ENCODE measurements around the gene FGG.

FGG gene

DNA sequence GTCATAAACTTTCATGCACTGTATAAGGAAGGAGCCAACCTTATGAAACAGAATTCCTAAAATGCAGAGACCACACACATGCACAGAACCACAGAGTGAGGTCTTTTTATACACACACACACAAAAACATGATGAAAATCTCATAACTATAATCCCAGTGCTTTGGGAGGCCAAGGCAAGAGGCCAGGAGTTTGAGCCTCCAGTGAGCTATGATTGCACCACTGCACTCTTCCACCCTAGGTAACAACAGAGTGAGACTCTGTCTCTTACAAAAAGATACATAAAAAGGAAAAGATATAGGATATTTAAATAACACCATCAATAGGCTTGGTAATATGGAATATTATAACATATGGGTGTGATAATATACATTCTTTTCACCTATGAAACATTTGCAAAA is 32.5 kb downstream of the FGG start:
- Histone ChIP-seq H3K4me3 (ENCODE audit: low read length) (no peak overlapping the region), H3K27me3 (ENCODE audit: control insufficient read depth, insufficient read depth, low read length) (no peaks in the 10 kb centered on the region), H3K9ac (ENCODE audit: low read length) (no peak overlapping the region), H3K4me1 (ENCODE audit: control insufficient read depth, low read depth, low read length) (no peaks in the 10 kb centered on the region), H3K36me3 (ENCODE audit: control insufficient read depth, low read depth, low read length) (no peaks in the 10 kb centered on the region), H3K27ac (ENCODE audit: low read length) (no peak overlapping the region), H3K9me3 (ENCODE audit: control insufficient read depth, low read depth, low read length) (no peaks in the 10 kb centered on the region)

DNA sequence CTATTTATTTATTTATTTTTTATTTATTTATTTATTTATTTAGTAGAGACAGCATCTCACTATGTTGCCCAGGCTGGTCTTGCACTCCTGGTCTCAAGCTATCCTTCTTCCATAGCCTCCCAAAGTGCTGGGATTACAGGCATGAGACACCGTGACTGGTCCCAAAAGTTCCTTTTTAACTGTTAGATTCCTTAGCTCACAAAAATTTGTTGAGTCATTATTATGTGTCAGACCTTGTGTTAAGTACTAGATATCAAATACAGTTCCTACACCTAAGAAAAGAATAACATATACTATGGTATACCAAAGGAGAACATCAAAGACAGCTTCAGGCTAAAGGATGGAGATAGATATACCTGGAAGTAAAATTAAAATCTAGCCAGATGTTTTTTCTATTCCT is 33.5 kb downstream of the FGG start:
- Histone ChIP-seq H3K27ac (ENCODE audit: low read length) (no peak overlapping the region), H3K9ac (ENCODE audit: low read length) (no peak overlapping the region), H3K4me3 (ENCODE audit: low read length) (no peak overlapping the region)

DNA sequence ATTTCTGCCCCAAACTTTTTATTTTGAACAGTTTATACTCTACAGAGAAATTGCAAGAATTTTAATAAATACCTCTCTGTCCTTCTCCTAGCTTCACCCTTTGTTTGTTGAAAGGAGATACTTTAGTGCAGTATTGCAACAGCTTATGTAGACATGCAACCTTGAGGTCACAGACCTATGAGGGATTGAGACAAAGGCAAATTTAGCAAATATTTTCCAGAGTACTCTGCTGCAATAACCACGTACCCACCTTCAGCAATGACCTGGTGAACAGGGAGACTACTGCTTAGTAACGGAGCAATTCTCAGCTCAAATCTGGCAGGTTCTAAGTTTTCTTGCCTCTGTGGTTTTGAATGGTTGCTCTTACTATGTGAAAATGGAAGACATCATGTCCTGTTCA is 35.1 kb downstream of the FGG start:
- H3K36me3 ChIP-seq (ENCODE audit: control insufficient read depth, low read depth, low read length): no peaks in the 10 kb centered on the region
- H3K4me1 ChIP-seq (ENCODE audit: control insufficient read depth, low read depth, low read length): no peaks in the 10 kb centered on the region
- no peak overlapping the region for H3K27ac ChIP-seq (ENCODE audit: low read length)

More for the DNA sequence above, 33.5 kb downstream of the FGG start:
- H3K9me3 ChIP-seq (ENCODE audit: control insufficient read depth, low read depth, low read length): no peaks in the 10 kb centered on the region
- H3K36me3 ChIP-seq (ENCODE audit: control insufficient read depth, low read depth, low read length): no peaks in the 10 kb centered on the region
- no peaks in the 10 kb centered on the region for H3K4me1 ChIP-seq (ENCODE audit: control insufficient read depth, low read depth, low read length)
- no peaks in the 10 kb centered on the region for H3K27me3 ChIP-seq (ENCODE audit: control insufficient read depth, insufficient read depth, low read length)

DNA sequence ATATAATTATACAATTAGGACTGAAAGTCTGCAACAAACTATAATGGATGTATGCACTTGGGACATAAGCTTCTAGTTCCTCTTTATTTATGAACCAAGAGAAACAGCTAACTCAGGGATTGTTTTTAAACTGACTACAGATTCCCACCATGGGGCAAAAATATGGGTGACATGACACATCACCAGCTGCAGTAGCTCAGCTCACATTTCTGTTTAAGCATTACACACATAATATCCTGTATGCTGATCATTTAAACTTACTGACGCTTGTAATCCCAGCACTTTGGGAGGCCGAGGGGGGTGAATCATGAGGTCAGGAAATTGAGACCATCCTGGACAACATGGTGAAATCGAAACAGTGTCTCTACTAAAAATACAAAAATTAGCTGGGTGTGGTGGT is 38.1 kb downstream of the FGG start:
- no peak overlapping the region for H3K9ac ChIP-seq (ENCODE audit: low read length)
- no peaks in the 10 kb centered on the region for H3K27me3 ChIP-seq (ENCODE audit: control insufficient read depth, insufficient read depth, low read length)
- no peak overlapping the region for H3K27ac ChIP-seq (ENCODE audit: low read length)
- no peaks in the 10 kb centered on the region for H3K9me3 ChIP-seq (ENCODE audit: control insufficient read depth, low read depth, low read length)
- H3K36me3 ChIP-seq (ENCODE audit: control insufficient read depth, low read depth, low read length): no peaks in the 10 kb centered on the region
- no peaks in the 10 kb centered on the region for H3K4me1 ChIP-seq (ENCODE audit: control insufficient read depth, low read depth, low read length)
- no peak overlapping the region for H3K4me3 ChIP-seq (ENCODE audit: low read length)

More for the DNA sequence above, 35.1 kb downstream of the FGG start:
- Histone ChIP-seq H3K27me3 (ENCODE audit: control insufficient read depth, insufficient read depth, low read length) (no peaks in the 10 kb centered on the region), H3K4me3 (ENCODE audit: low read length) (no peak overlapping the region), H3K9ac (ENCODE audit: low read length) (no peak overlapping the region), H3K9me3 (ENCODE audit: control insufficient read depth, low read depth, low read length) (no peaks in the 10 kb centered on the region)

DNA sequence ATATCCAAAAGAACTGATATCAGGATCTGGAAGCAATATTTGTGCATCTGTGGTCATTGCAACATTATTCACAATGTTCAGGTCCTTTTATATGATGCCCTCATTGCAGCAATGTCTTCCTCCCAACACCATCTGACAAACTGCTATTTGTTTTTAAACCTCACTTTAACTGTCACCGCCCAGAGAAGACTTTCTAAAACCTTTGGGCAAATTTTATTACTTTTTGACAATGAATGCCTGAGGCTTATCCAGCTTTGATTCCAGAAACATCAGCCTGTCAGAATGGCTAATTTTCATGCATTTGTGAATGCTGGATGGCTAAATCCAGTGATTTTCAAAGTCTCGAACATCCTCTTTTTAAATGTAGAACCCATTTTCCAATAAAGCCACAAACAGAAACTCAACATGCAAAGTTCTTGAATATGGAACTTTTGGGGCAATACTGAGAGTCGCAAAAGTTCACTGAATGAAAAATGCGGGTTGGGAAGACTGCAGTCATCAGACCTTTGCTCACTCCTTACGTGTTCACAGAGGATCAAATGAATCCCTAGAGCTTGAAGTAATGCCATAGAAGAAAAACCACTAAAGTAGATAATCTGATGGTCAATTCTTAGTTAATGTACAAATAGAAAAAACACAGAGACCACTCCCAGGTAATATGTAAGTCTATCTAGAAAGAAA is 39.1 kb downstream of the FGG start:
- Histone ChIP-seq H3K27me3 (ENCODE audit: control insufficient read depth, insufficient read depth, low read length) (no peaks in the 10 kb centered on the region), H3K36me3 (ENCODE audit: control insufficient read depth, low read depth, low read length) (no peaks in the 10 kb centered on the region), H3K9ac (ENCODE audit: low read length) (no peak overlapping the region), H3K9me3 (ENCODE audit: control insufficient read depth, low read depth, low read length) (no peaks in the 10 kb centered on the region), H3K27ac (ENCODE audit: low read length) (no peak overlapping the region), H3K4me3 (ENCODE audit: low read length) (no peak overlapping the region), H3K4me1 (ENCODE audit: control insufficient read depth, low read depth, low read length) (no peaks in the 10 kb centered on the region)

DNA sequence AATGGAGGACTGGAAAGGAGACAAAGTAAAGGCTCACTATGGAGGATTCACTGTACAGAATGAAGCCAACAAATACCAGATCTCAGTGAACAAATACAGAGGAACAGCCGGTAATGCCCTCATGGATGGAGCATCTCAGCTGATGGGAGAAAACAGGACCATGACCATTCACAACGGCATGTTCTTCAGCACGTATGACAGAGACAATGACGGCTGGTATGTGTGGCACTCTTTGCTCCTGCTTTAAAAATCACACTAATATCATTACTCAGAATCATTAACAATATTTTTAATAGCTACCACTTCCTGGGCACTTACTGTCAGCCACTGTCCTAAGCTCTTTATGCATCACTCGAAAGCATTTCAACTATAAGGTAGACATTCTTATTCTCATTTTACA is 42.9 kb downstream of the FGG start:
- Histone ChIP-seq H3K9ac (ENCODE audit: low read length) (no peak overlapping the region), H3K4me1 (ENCODE audit: control insufficient read depth, low read depth, low read length) (no peaks in the 10 kb centered on the region), H3K4me3 (ENCODE audit: low read length) (no peak overlapping the region), H3K36me3 (ENCODE audit: control insufficient read depth, low read depth, low read length) (no peaks in the 10 kb centered on the region), H3K27ac (ENCODE audit: low read length) (no peak overlapping the region), H3K9me3 (ENCODE audit: control insufficient read depth, low read depth, low read length) (no peaks in the 10 kb centered on the region), H3K27me3 (ENCODE audit: control insufficient read depth, insufficient read depth, low read length) (no peaks in the 10 kb centered on the region)

DNA sequence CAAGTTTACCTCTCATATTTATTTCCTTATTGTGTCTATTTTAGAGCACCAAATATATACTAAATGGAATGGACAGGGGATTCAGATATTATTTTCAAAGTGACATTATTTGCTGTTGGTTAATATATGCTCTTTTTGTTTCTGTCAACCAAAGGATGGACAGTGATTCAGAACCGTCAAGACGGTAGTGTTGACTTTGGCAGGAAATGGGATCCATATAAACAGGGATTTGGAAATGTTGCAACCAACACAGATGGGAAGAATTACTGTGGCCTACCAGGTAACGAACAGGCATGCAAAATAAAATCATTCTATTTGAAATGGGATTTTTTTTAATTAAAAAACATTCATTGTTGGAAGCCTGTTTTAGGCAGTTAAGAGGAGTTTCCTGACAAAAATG is 43.4 kb downstream of the FGG start:
- no peaks in the 10 kb centered on the region for H3K9me3 ChIP-seq (ENCODE audit: control insufficient read depth, low read depth, low read length)
- H3K4me3 ChIP-seq (ENCODE audit: low read length): no peak overlapping the region
- no peak overlapping the region for H3K9ac ChIP-seq (ENCODE audit: low read length)
- no peaks in the 10 kb centered on the region for H3K27me3 ChIP-seq (ENCODE audit: control insufficient read depth, insufficient read depth, low read length)
- H3K36me3 ChIP-seq (ENCODE audit: control insufficient read depth, low read depth, low read length): no peaks in the 10 kb centered on the region
- no peak overlapping the region for H3K27ac ChIP-seq (ENCODE audit: low read length)
- no peaks in the 10 kb centered on the region for H3K4me1 ChIP-seq (ENCODE audit: control insufficient read depth, low read depth, low read length)

DNA sequence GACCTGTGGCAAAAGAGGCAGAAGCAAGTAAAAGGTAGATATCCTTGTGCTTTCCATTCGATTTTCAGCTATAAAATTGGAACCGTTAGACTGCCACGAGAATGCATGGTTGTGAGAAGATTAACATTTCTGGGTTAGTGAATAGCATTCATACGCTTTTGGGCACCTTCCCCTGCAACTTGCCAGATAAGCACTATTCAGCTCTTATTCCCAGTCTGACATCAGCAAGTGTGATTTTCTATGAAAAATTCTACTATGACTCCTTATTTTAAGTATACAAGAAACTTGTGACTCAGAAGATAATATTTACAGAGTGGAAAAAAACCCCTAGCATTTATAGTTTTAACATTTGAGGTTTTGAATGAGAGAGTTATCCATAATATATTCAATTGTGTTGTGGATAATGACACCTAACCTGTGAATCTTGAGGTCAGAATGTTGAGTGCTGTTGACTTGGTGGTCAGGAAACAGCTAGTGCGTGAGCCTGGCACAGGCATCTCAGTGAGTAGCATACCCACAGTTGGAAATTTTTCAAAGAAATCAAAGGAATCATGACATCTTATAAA is 45.7 kb downstream of the FGG start:
- H3K4me1 ChIP-seq (ENCODE audit: control insufficient read depth, low read depth, low read length): no peaks in the 10 kb centered on the region
- no peak overlapping the region for H3K4me3 ChIP-seq (ENCODE audit: low read length)
- no peaks in the 10 kb centered on the region for H3K27me3 ChIP-seq (ENCODE audit: control insufficient read depth, insufficient read depth, low read length)
- H3K9me3 ChIP-seq (ENCODE audit: control insufficient read depth, low read depth, low read length): no peaks in the 10 kb centered on the region
- H3K27ac ChIP-seq (ENCODE audit: low read length): no peak overlapping the region
- H3K9ac ChIP-seq (ENCODE audit: low read length): no peak overlapping the region
- no peaks in the 10 kb centered on the region for H3K36me3 ChIP-seq (ENCODE audit: control insufficient read depth, low read depth, low read length)

DNA sequence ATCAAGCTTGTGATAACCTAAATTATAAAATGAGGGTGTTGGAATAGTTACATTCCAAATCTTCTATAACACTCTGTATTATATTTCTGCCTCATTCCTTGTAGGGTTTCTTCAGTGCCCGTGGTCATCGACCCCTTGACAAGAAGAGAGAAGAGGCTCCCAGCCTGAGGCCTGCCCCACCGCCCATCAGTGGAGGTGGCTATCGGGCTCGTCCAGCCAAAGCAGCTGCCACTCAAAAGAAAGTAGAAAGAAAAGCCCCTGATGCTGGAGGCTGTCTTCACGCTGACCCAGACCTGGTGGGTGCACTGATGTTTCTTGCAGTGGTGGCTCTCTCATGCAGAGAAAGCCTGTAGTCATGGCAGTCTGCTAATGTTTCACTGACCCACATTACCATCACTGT is 46.8 kb downstream of the FGG start:
- H3K36me3 ChIP-seq (ENCODE audit: control insufficient read depth, low read depth, low read length): no peaks in the 10 kb centered on the region
- H3K4me3 ChIP-seq (ENCODE audit: low read length): no peak overlapping the region
- no peaks in the 10 kb centered on the region for H3K4me1 ChIP-seq (ENCODE audit: control insufficient read depth, low read depth, low read length)
- H3K27me3 ChIP-seq (ENCODE audit: control insufficient read depth, insufficient read depth, low read length): no peaks in the 10 kb centered on the region
- no peaks in the 10 kb centered on the region for H3K9me3 ChIP-seq (ENCODE audit: control insufficient read depth, low read depth, low read length)
- H3K9ac ChIP-seq (ENCODE audit: low read length): no peak overlapping the region
- H3K27ac ChIP-seq (ENCODE audit: low read length): no peak overlapping the region

DNA sequence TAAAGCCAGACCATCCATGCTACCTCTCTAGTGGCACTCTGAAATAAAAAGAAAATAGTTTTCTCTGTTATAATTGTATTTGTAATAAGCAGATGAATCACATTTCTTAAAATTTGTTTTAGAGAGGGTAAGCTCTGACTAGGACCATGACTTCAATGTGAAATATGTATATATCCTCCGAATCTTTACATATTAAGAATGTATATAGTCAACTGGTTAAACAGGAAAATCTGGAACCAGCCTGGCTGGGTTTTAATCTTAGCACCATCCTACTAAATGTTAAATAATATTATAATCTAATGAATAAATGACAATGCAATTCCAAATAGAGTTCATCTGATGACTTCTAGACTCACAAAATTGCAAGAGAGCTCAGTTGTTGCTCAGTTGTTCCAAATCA is 48.1 kb downstream of the FGG start:
- no peak overlapping the region for H3K27ac ChIP-seq (ENCODE audit: low read length)
- no peaks in the 10 kb centered on the region for H3K36me3 ChIP-seq (ENCODE audit: control insufficient read depth, low read depth, low read length)
- H3K27me3 ChIP-seq (ENCODE audit: control insufficient read depth, insufficient read depth, low read length): no peaks in the 10 kb centered on the region
- no peak overlapping the region for H3K9ac ChIP-seq (ENCODE audit: low read length)
- no peak overlapping the region for H3K4me3 ChIP-seq (ENCODE audit: low read length)
- no peaks in the 10 kb centered on the region for H3K9me3 ChIP-seq (ENCODE audit: control insufficient read depth, low read depth, low read length)
- no peaks in the 10 kb centered on the region for H3K4me1 ChIP-seq (ENCODE audit: control insufficient read depth, low read depth, low read length)

DNA sequence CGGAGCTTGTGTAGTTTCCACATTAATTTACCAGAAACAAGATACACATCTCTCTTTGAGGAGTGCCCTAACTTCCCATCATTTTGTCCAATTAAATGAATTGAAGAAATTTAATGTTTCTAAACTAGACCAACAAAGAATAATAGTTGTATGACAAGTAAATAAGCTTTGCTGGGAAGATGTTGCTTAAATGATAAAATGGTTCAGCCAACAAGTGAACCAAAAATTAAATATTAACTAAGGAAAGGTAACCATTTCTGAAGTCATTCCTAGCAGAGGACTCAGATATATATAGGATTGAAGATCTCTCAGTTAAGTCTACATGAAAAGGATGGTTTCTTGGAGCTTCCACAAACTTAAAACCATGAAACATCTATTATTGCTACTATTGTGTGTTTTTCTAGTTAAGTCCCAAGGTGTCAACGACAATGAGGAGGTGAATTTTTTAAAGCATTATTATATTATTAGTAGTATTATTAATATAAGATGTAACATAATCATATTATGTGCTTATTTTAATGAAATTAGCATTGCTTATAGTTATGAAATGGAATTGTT is 49.7 kb downstream of the FGG start, which contains the start of gene FGB:
FGB (plus strand) TSS at position 315 of the 558 bp plus-strand sequence; CDS start at position 323, 8 bp downstream.
- no peak within 1 kb of the TSS for H3K4me3 ChIP-seq (ENCODE audit: low read length)
- H3K9ac ChIP-seq (ENCODE audit: low read length): no peak within 1 kb of the TSS
- no peaks in the 10 kb centered on the region for H3K4me1 ChIP-seq (ENCODE audit: control insufficient read depth, low read depth, low read length)

DNA sequence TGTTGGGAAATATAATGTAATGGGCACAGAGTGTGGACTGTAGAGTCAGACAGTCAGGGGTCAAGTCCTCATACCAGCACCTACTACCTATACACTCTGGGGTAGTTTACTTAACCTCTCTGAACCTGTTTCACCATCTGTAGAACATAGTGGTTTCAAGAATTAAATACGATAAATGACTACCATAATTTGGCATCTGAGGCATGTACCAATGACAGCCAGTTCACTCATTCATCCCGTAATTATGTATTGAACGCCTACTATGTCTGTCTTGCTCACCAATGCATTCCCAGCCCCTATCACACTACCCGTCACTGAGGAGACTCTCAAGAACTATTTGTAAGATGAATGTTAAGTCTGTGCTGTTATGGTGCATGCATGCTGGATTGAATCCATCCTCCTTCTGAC is 51.6 kb downstream of the FGG start:
- no peak overlapping the region for H3K27ac ChIP-seq (ENCODE audit: low read length)
- no peaks in the 10 kb centered on the region for H3K9me3 ChIP-seq (ENCODE audit: control insufficient read depth, low read depth, low read length)
- no peak overlapping the region for H3K4me3 ChIP-seq (ENCODE audit: low read length)
- no peaks in the 10 kb centered on the region for H3K36me3 ChIP-seq (ENCODE audit: control insufficient read depth, low read depth, low read length)
- H3K27me3 ChIP-seq (ENCODE audit: control insufficient read depth, insufficient read depth, low read length): no peaks in the 10 kb centered on the region
- H3K4me1 ChIP-seq (ENCODE audit: control insufficient read depth, low read depth, low read length): no peaks in the 10 kb centered on the region
- H3K9ac ChIP-seq (ENCODE audit: low read length): no peak overlapping the region

More for the DNA sequence above, 49.7 kb downstream of the FGG start, which contains the start of gene FGB:
- Histone ChIP-seq H3K36me3 (ENCODE audit: control insufficient read depth, low read depth, low read length) (no peaks in the 10 kb centered on the region), H3K27me3 (ENCODE audit: control insufficient read depth, insufficient read depth, low read length) (no peaks in the 10 kb centered on the region), H3K9me3 (ENCODE audit: control insufficient read depth, low read depth, low read length) (no peaks in the 10 kb centered on the region), H3K27ac (ENCODE audit: low read length) (no peak within 1 kb of the TSS)

All from iPS-18a (cell line).